ENCODE data around the gene WBP1L.
"Not testable (repeated sequence)": the region's sequence is repeated elsewhere in the genome, so short reads cannot be mapped to it uniquely, and the experiment has no call there.

WBP1L gene

DNA sequence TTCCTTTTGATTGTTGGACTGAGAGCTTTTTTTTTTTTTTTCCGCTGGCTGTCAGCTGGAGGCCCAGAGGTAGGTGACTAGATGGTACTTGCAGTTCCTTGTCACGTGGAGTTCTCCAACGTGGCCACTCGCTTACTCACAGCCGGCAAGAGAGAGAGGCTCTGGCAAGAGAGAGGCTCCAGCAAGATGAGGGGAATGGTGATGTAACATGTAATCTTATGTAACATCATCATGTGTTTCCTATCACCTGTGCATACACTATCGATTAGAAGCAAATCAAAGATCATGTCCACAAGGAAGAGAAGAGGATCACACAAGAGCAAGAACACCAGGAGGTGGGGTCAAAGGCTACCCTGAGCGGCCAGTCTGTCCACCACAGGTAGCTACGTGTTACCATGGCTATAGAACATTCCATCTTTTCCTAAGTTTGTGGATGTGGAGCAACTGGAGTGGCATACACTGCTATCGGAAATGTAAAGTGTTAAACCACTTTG, 106.3 kb downstream of the WBP1L start:
- no peaks in the 10 kb centered on the region for H3K9me2 ChIP-seq (replicated peaks; ENCODE audit: insufficient read depth, low read length)
- no peak overlapping the region for H2AFZ ChIP-seq (ENCODE audit: low read depth, low read length, severe bottlenecking)
- no peak overlapping the region for H3K9ac ChIP-seq (ENCODE audit: low read length)
- H3K27ac ChIP-seq (ENCODE audit: low read depth, low read length) = no peak overlapping the region
- no peaks in the 10 kb centered on the region for H3F3A ChIP-seq (ENCODE audit: insufficient read depth)
- no peak overlapping the region for H3K4me3 ChIP-seq (ENCODE audit: insufficient read depth, low read length, poor library complexity, severe bottlenecking)
- H3K79me2 ChIP-seq (ENCODE audit: insufficient read depth, low read length) = no peaks in the 10 kb centered on the region
- H3K9me3 ChIP-seq (ENCODE audit: insufficient read depth, low read length) = no peaks in the 10 kb centered on the region
- H3K4me2 ChIP-seq (ENCODE audit: low read depth, low read length, poor library complexity, severe bottlenecking) = no peak overlapping the region
- no peak for TF ChIP-seq EZH2phosphoT487 (conservative IDR thresholded peaks at IDR 0.05; ENCODE audit: low read length)
- TF ChIP-seq, protein P1, sequence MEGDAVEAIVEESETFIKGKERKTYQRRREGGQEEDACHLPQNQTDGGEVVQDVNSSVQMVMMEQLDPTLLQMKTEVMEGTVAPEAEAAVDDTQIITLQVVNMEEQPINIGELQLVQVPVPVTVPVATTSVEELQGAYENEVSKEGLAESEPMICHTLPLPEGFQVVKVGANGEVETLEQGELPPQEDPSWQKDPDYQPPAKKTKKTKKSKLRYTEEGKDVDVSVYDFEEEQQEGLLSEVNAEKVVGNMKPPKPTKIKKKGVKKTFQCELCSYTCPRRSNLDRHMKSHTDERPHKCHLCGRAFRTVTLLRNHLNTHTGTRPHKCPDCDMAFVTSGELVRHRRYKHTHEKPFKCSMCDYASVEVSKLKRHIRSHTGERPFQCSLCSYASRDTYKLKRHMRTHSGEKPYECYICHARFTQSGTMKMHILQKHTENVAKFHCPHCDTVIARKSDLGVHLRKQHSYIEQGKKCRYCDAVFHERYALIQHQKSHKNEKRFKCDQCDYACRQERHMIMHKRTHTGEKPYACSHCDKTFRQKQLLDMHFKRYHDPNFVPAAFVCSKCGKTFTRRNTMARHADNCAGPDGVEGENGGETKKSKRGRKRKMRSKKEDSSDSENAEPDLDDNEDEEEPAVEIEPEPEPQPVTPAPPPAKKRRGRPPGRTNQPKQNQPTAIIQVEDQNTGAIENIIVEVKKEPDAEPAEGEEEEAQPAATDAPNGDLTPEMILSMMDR (IDR thresholded peaks at IDR 0.05; ENCODE audit: insufficient read depth, low read length, poor library complexity, severe bottlenecking) = no peak
- H3K36me3 ChIP-seq (ENCODE audit: low read length) = no peaks in the 10 kb centered on the region
- no peaks in the 10 kb centered on the region for H3K27me3 ChIP-seq (ENCODE audit: low read length)
- no peaks in the 10 kb centered on the region for H4K20me1 ChIP-seq (ENCODE audit: low read depth, low read length)

GRCh38 chr10:102853237-102853636, 109.5 kb downstream of the WBP1L start:
- not testable (repeated sequence) for H3K9ac ChIP-seq (ENCODE audit: low read length); H3K27me3 ChIP-seq (ENCODE audit: low read length); H3K79me2 ChIP-seq (ENCODE audit: insufficient read depth, low read length); H3F3A ChIP-seq (ENCODE audit: insufficient read depth); H4K20me1 ChIP-seq (ENCODE audit: low read depth, low read length); H3K9me3 ChIP-seq (ENCODE audit: insufficient read depth, low read length); H2AFZ ChIP-seq (ENCODE audit: low read depth, low read length, severe bottlenecking); H3K4me2 ChIP-seq (ENCODE audit: low read depth, low read length, poor library complexity, severe bottlenecking); H3K27ac ChIP-seq (ENCODE audit: low read depth, low read length); H3K4me3 ChIP-seq (ENCODE audit: insufficient read depth, low read length, poor library complexity, severe bottlenecking); H3K36me3 ChIP-seq (ENCODE audit: low read length); H3K9me2 ChIP-seq (replicated peaks; ENCODE audit: insufficient read depth, low read length)

- H3K4me3 ChIP-seq (ENCODE audit: insufficient read depth, low read length, poor library complexity, severe bottlenecking); H2AFZ ChIP-seq (ENCODE audit: low read depth, low read length, severe bottlenecking); H3K27ac ChIP-seq (ENCODE audit: low read depth, low read length); H3K9me3 ChIP-seq (ENCODE audit: insufficient read depth, low read length); H3K27me3 ChIP-seq (ENCODE audit: low read length); H3K36me3 ChIP-seq (ENCODE audit: low read length); H3K9me2 ChIP-seq (replicated peaks; ENCODE audit: insufficient read depth, low read length); H3K4me2 ChIP-seq (ENCODE audit: low read depth, low read length, poor library complexity, severe bottlenecking); H3K79me2 ChIP-seq (ENCODE audit: insufficient read depth, low read length); H3K9ac ChIP-seq (ENCODE audit: low read length); H3F3A ChIP-seq (ENCODE audit: insufficient read depth); H4K20me1 ChIP-seq (ENCODE audit: low read depth, low read length): not testable (repeated sequence)
Measured at GRCh38 chr10:102855731-102856436, 112.1 kb downstream of the WBP1L start.

DNA sequence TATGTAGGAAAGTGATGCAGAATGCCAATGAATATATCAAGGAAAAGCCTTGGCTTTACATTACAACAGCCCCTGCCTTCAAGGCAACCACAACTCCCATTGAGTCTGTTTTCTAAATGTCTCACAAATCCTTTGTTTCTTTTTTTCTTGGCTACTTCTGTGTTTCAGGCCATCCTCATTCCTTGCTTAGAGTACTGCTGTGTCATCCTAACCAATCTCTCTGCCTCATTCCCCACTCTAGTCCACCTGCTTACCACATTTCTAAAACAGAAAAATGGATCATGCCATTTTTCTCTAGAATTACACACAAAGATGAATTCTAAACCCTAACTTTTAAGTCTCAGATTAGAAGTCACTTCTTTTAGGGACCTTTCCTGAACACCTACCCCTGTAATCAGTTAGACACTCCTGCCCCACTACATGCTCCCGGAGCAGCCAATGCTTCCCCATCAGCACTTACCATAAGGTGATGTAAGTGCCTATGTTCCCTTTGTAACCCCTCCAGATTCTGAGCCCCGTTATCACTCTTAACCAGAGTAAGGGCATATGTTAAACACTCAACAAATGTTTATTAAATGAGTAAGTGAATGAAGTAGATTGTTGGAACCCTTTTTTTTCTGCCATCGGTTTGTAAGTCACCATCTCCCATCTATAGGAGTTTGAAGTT, 113.1 kb downstream of the WBP1L start:
- Histone ChIP-seq H3K9me3 (ENCODE audit: insufficient read depth, low read length) (no peaks in the 10 kb centered on the region), H2AFZ (ENCODE audit: low read depth, low read length, severe bottlenecking) (no peak overlapping the region), H3K79me2 (ENCODE audit: insufficient read depth, low read length) (no peaks in the 10 kb centered on the region), H3K27me3 (ENCODE audit: low read length) (no peaks in the 10 kb centered on the region), H4K20me1 (ENCODE audit: low read depth, low read length) (no peaks in the 10 kb centered on the region), H3K9me2 (replicated peaks; ENCODE audit: insufficient read depth, low read length) (no peaks in the 10 kb centered on the region), H3K4me3 (ENCODE audit: insufficient read depth, low read length, poor library complexity, severe bottlenecking) (no peak overlapping the region), H3K36me3 (ENCODE audit: low read length) (no peaks in the 10 kb centered on the region), H3K9ac (ENCODE audit: low read length) (no peak overlapping the region), H3K27ac (ENCODE audit: low read depth, low read length) (no peak overlapping the region), H3K4me2 (ENCODE audit: low read depth, low read length, poor library complexity, severe bottlenecking) (no peak overlapping the region), H3F3A (ENCODE audit: insufficient read depth) (no peaks in the 10 kb centered on the region)
- no peak for TF ChIP-seq EZH2phosphoT487 (conservative IDR thresholded peaks at IDR 0.05; ENCODE audit: low read length)
- TF ChIP-seq, protein P1 (IDR thresholded peaks at IDR 0.05; ENCODE audit: insufficient read depth, low read length, poor library complexity, severe bottlenecking) = no peak

Measured in SU-DHL-6 (cell line).